ENCODE results near the gene YWHAQ.
A peak's percentile ranks its signal among the peaks of the same experiment; 100 is the strongest.
"Not testable (repeated sequence)": the region's sequence is repeated elsewhere in the genome, so short reads cannot be mapped to it uniquely, and the experiment has no call there.

Gene YWHAQ

GRCh38 chr2:9594366-9595054 lies 36.3 kb downstream of the YWHAQ start:
- peak; percentile 62 for DNase-seq (ENCODE audit: low read depth)

DNA sequence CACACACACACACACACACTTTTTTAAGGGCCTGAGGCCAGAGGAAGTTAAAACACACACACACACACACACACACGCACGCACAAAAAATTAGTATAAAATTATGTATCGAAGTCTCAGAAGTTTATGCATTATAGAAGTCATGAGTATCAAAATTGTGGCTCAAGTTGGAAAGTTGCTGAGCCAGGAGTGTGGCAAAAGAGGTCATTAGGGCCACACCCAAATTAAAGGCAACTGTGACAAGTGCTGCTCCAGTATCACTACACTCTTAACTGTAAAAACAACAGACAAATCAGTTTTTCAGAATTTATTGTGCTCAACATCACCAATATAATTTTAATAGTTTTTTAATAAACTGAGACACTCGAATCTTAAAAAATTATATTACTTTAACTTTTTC lies 36.9 kb downstream of the YWHAQ start:
- no peak for DNase-seq (ENCODE audit: low read depth)

GRCh38 chr2:9592699-9593098 lies 38.1 kb downstream of the YWHAQ start:
- DNase-seq (ENCODE audit: low read depth): no peak

- DNase-seq (ENCODE audit: low read depth): no peak
Observed at GRCh38 chr2:9590641-9591040, 40.2 kb downstream of the YWHAQ start.

- no peak for DNase-seq (ENCODE audit: low read depth)
Observed at GRCh38 chr2:9586465-9586864, 44.3 kb downstream of the YWHAQ start.

- no peak for DNase-seq (ENCODE audit: low read depth)
Observed at GRCh38 chr2:9585486-9585885, 45.3 kb downstream of the YWHAQ start.

DNA sequence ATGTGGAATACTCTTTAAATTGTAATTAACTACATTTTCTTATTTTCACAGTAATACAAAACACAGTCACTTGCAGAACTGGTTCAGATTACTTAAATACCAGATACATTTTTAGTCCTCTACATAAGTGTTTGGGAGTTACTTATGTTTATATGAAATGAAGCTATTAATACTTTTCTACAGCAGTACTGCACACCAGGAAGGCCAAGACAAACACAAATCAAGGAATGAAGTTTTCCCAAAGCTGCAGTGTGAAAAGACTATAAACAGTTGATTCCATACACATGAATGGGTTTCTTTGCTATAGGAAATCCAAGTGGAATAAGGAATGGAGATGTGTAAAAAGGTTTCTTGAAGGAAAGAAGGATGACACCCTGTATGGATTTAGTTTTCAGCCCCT lies 45.9 kb downstream of the YWHAQ start:
- DNase-seq (ENCODE audit: low read depth): not testable (repeated sequence)

DNA sequence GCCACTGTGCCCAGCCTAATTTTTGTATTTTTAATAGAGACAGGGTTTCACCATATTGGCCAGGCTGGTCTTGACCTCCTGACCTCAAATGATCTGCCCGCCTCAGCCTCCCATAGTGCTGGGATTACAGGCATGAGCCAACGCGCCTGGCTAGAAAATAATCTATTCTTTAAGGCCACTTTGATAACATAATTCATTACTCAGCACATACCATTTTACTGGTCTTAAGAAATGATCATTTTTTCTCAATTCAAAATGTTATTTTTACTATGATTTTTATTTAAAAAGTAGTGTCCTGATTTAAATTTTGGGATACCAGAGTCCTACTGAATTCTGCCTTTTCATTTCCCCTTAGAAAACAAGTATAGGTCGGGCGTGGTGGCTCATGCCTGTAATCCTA lies 48.2 kb downstream of the YWHAQ start:
- DNase-seq (ENCODE audit: low read depth): no peak

GRCh38 chr2:9578467-9579235 lies 52.1 kb downstream of the YWHAQ start:
- DNase-seq (ENCODE audit: low read depth): no peak

DNA sequence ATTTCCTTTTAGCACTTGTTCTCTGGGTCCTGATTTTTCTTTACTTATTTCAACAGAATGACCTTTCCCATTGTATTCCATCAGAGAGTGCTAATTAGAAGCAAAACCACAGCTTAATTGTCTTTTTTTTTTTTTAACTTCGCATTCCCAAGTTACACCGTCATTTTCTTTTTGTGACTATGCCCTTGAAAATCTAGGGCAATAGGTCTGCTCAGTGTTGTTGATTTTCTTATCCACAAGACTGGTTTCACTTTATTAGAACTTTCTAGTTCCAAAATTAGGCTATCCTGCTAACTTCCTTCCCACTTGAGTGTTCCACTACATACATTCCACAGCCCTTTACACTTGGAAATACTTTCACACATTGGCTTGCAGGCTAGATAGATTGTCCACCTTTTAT lies 56.5 kb downstream of the YWHAQ start:
- DNase-seq (ENCODE audit: low read depth): no peak

DNA sequence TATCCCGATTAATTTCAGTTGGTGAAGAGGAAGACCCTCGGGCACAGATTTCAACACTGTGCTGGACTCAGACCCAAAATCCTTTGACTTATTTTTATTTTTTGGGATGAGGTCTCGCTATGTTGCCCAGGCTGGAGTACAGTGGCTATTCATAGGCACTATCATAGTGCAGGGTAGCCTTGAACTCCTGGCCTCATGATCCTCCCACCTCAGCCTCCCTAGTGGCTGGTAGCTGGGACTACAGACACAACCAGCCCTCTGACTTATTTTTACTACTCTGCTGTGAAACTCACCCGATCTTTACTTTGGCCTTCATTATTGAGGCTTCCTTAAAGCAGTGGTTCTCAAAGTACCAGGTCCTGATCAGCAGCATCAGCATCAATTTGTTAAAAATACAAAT lies 57.0 kb downstream of the YWHAQ start:
- no peak for DNase-seq (ENCODE audit: low read depth)

- DNase-seq (ENCODE audit: low read depth): no peak
Observed at GRCh38 chr2:9573013-9573720, 57.6 kb downstream of the YWHAQ start.

DNA sequence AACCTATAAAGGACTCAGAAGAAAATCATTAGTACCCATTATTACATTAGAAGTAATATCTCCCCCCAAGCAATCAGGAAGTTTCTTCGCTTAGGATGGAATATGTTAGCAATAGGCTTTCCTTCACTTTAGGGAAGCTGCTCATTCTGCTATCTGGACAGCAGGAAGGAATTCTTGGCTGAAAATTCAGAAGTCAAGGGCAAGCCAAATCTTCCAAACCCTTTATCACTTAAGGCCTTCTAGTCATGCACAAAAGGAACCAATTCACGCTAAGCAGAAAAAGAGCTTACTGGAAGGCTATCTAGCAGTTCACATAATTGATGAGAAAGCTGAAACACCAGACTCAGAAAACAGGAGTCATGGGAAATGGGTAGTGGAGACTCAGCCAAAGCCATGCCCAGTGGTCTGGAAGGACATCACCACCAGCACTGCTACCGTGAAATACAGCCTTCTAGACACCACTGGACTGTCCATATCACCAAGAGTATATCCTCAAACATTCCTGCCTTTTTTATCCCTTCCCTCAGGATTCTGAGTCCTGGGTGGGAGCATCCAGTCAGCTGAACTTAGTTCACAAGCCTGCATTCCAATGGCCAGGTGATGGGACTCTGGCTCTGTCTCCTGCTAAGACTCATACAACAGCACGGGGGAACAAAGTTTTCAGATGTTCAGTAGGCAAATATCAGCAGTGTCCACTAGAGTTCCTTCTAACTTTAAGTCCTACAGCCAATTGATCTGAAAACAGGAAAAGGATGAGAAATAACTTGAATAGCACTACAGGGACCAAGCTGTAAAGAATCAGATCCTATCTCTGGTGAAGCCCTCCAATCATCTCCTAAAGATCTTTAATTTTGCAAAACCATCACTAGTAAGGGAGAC lies 60.4 kb downstream of the YWHAQ start:
- DNase-seq (ENCODE audit: low read depth): no peak

DNA sequence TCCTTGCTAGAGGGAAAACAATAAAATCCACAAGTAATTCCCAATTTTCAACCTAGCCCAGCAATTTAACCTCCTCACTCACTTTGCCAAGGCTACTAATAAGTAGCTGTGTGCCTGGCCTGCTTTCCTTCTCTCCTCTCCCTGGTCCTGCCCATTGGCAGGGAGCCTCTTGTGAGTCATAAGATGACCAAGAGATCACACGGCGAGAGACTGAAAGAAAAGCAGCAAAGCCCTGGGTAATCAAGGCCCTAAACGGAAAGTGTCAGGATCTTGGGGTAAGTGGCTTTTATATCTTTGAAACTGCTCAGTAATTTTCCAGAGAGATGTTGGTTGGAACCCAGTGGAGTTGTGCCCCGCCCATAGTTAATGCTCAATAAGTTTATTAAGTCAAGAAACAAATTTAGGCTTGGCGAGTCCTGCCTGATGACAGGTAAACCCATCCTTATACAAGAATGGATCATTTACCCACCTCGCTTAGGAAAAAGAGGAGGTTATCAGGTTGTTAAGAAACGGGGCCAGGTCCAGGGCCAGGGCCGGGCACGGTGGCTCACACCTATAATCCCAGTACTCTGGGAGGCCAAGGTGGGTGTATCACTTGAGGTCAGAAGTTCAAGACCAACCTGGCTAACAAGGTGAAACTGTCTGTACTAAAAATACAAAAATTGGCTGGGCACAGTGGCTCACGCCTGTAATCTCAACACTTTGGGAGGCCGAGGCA lies 65.2 kb downstream of the YWHAQ start:
- DNase-seq (ENCODE audit: low read depth): peak; percentile 91

DNA sequence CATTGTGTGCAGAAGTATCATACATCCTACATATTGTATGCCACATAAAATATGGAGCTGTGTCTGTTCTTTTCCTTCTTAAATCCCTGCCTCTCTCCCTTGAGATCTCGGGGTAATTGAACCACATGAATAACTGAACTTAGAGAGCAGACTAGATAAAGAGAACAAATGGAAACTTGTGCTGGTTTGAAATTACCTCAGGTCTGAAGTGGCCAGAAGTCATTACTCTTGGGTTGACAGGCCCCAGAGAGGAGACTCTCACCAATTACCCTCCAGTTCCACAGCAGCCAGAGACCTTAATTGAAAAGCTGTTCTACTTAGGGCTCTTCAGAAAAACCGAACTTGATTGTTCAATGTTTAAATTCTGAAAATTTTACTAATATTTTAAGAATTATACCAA lies 70.2 kb downstream of the YWHAQ start:
- no peak for DNase-seq (ENCODE audit: low read depth)

DNA sequence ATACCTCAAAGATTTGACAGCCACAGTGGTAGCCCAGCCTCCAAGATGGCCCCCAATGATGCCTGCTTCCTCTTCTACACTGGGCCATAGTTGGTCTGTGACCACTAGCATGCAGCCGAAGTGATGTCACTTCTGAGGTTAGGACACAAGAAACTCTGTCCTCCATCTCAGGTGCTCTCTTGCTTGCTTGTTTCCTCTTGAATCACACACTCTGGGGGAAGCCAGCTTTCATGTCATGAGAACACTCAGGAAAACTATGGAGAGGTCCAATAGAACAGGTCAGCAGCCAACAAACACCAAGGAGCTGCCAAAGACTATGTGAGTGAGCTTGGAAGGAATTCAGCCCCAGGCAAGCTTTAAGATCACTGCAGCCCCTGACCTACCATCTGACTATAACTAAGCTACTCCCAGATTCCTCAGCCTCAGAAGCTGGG lies 71.8 kb downstream of the YWHAQ start:
- peak; percentile 93 for DNase-seq (ENCODE audit: low read depth)

- DNase-seq (ENCODE audit: low read depth): no peak
Observed at GRCh38 chr2:9556121-9556743, 74.6 kb downstream of the YWHAQ start.

- DNase-seq (ENCODE audit: low read depth): peak; percentile 93
Observed at GRCh38 chr2:9555297-9556120, 75.3 kb downstream of the YWHAQ start, which contains the start of gene ADAM17. ADAM17 (minus strand) TSS chr2:9555830; CDS start chr2:9555605, 225 bp downstream.

GRCh38 chr2:9554921-9555296 lies 75.9 kb downstream of the YWHAQ start:
- DNase-seq (ENCODE audit: low read depth): peak; percentile 90
